GM12872 (cell line): ENCODE data around the gene USP4.

Experiments
- CTCF ChIP-seq: IDR thresholded peaks from 3 replicates; pipeline ENCODE4 v1.5.1; 2011; ENCODE audit warnings: low read depth, mild to moderate bottlenecking, low read length, moderate library complexity; ENCODE audit not compliant: insufficient read depth

USP4 gene

DNA sequence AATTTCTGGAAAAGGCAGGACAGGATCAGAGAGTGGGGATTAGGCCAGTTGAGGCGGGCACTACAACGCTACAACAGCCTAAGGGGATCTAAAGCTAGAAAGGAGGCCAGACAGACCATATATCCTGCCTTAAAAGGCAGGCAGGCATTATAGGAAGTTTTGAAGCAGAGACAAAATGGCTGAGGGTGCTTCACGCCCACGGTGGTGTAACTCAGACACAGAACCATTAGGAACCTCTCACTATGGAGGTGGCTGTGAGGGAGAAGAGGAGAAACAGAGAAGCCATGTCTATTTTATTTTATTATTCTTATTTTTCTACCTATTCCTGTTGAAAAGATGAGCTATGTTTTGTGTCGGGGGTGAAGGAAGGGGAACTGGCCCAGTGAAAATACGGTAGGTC, 2.1 kb upstream of the USP4 start:
- TF ChIP-seq CTCF: no peak

DNA sequence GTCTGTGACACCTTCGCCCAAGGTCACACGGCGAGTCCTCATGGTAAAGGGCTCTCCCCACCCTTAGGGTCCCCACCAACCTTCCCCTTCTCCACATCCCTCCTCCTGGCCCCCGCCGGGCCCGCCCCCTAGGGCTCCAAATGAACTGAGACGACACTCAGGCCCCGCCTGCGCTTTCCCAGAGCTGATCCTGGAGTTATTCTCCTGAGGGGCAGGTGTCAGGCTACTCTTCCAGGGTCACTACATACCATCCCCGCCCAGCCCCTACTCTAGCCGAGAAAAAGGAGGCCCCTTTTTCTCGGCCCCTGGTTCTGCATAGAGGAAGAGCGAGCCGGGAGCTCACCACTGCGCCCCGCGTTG, 292 bp downstream of the USP4 start:
- TF ChIP-seq CTCF: no peak

DNA sequence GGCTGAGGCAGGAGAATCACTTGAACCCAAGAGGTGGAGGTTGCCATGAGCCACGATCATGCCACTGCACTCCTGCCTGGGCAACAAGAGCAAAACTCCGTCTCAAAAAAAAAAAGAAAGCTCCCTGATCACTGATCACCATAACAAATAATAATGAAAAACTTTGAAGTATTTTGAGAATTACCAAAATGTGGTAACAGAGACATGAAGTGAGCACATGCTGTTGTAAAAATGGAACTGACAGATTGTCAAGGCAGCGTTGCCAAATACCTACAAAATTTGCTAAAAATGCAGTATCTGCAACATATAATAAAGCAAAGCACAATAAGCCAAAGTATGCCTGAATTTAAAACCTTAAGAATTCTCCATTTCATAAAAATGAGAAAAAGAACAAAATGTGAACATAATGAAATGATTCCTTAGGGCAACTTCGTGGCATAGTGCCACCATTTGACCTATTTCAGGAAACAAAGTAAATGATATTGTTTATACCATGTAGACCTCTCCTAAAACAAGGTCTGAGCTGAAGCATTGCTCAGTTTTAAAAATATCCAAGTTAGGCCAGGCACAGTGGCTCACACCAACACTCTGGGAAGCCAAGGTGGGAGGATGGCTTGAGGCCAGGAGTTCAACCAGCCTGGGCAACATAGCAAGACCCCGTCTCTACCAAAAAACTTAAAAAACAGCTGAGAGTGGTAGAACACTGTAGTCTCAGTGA, 5.8 kb downstream of the USP4 start:
- no peak for TF ChIP-seq CTCF

- no peak for TF ChIP-seq CTCF
Observed at GRCh38 chr3:49333091-49333490, 6.8 kb downstream of the USP4 start.

DNA sequence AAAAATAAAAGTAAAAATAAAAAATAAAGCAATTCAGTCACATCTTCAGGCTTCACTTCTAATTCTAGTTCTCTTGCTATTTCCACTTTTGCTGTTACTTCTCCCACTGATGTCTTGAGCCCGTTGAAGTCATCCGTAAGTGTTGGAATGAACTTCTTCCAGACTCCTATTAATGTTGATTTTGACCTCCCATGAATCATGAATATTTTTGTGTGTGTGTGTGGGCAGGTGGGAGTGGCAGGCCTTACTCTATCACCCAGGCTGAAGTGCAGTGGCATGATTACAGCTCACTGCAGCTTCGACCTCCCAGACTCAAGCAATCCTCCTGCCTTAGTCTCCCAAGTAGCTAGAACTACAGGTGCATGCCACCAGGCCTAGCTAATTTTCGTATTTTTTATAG, 10.7 kb downstream of the USP4 start:
- no peak for TF ChIP-seq CTCF

- peak; percentile 38; the same call in 2 of the 3 replicates for TF ChIP-seq CTCF
Observed at GRCh38 chr3:49327485-49327884, 12.4 kb downstream of the USP4 start.

GRCh38 chr3:49324768-49325167, 15.1 kb downstream of the USP4 start:
- TF ChIP-seq CTCF: no peak
